Fibroblast of upper back skin (primary cell): ENCODE results near the gene RGS4.
A peak's percentile ranks its signal among the peaks of the same experiment; 100 is the strongest.

Experiments
- DNase-seq: peaks from one replicate; pipeline ENCODE4 v3.0.0-alpha.2; 2013

Gene RGS4

GRCh38 chr1:163069142-163069541, at the start of gene RGS4:
Gene RGS4 (plus strand): TSS chr1:163069361. CDS start chr1:163069485, 124 bp downstream.
- peak; percentile 97 for DNase-seq

GRCh38 chr1:163022129-163022528, 47.0 kb upstream of the RGS4 start:
- no peak for DNase-seq

DNA sequence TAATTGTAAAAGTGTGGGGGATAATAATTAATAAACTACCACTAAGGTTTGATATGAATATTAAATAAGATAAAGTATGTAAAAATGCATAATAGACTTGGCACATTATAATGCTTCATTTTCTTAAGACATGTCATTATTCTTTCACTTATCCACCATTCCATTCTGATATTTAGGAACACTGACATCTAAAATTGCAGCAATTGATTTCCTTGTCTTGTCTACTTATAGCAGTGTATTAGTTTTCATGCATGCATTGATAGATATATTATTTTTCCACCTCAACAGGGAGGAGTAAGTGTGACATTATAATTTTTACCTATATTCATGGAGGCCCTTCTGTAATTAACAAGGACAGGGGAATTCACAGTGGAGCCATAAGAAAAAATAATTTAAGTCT, 41.6 kb upstream of the RGS4 start:
- no peak for DNase-seq

GRCh38 chr1:163029901-163030300, 39.3 kb upstream of the RGS4 start:
- no peak for DNase-seq

DNA sequence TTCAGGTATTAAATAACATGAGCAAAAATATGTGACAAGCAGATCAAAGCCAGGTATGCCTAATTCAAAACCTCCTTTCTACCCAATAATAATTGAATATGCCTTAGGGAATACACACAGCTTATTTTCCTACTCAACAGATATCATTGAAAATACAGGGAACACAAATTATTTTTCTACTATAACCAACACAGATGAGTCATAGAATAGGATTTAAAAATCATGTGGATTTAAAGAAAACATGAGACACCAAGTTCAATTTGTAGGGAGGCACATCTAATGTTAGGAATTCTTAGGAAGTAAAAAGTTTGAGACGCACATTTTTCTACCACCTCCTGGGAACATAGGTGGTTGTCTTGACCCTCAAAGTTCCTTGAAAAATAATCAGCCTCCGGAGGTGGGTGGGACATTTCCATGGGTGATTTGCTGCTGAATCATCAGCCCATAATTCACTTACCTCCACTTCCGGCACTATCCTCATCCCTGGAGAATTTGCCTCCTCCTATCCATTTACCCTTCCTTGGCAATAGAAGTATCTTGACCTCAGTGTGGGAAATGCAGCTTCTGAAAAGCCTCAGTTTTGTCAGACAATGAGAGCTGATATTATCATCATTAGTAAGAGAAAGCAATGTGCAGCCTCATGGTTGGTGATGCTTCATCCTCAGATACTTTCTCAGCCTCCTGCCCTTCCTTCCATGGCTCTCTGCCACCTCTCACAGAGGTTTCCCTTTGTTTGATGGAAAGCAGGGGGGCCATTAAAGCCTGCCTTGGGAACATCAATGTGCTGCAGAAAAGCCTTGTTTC, 33.5 kb upstream of the RGS4 start:
- DNase-seq, result peak; percentile 95

DNA sequence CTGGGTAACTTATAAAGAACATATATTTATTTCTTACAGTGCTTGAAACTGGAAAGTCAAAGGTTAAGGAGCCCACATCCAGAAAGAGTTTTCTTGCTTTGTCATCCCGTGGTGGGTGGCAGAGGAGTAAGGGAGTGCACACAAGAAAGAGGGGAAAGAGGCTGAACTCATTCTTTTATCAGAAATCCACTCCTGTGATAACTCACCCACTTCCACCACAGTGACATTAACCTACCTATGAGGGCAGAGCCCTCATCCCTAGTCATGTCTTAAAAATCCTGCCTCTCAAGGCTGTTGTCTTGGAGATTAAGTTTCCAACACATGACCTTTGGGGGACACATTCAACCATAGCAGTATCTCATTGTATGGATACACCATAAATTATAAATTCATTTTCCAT, 32.5 kb upstream of the RGS4 start:
- DNase-seq, result no peak

DNA sequence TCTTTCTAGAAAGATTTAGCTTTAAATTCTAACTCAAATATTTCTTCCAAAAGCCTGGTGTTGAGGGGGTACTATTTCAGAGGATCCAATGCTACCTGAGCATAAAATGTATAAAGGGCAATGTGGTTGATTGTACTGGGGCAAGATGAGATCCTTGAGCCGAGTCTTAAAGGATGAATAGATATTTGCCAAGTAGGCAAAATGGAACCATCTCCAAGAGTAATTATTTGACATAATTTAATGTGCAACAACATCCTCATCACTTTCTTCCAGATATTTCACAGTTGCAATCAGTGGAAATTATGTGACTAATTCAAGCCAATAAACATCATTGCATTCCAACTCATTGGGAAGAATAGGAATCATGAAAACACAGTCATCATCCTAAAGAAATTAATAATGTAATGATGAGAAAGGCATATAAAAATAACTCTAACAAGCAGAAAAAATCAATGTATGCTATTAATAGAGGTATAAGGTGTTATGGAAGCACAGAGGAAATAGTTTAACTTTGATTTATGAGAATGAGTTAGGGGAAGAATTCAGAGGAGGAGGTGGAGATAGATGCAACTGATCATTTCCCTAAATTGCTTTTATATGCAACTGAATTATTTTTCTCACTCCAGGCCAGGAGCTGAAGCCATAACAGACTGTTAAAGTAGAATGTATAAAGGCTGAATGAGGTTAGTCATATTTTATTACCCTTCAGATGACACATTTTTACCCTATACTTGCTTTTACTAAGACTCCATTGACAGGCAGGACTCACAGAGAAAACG, 30.0 kb upstream of the RGS4 start:
- no peak for DNase-seq

DNA sequence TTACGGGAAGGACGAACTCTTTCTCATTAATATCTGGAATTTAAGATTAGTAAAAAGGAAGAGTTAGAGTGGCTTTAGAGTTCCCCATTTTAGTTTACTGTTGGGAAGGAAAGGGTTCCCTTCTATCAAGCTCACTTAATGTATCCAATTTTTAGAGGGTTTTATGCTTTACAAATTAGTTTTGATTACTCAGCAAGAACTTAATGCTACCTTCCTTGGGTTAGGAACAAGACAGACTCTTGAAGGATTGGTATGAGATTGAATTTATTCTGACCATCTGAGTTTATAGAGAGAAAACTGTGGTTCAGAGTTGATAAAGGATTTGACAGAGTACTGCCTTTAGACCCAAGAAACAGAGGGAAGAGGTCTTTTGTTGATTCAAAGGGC, 29.5 kb upstream of the RGS4 start:
- DNase-seq, result no peak

- DNase-seq, result peak; percentile 21
Measured at GRCh38 chr1:163046071-163046470, 23.1 kb upstream of the RGS4 start.

DNA sequence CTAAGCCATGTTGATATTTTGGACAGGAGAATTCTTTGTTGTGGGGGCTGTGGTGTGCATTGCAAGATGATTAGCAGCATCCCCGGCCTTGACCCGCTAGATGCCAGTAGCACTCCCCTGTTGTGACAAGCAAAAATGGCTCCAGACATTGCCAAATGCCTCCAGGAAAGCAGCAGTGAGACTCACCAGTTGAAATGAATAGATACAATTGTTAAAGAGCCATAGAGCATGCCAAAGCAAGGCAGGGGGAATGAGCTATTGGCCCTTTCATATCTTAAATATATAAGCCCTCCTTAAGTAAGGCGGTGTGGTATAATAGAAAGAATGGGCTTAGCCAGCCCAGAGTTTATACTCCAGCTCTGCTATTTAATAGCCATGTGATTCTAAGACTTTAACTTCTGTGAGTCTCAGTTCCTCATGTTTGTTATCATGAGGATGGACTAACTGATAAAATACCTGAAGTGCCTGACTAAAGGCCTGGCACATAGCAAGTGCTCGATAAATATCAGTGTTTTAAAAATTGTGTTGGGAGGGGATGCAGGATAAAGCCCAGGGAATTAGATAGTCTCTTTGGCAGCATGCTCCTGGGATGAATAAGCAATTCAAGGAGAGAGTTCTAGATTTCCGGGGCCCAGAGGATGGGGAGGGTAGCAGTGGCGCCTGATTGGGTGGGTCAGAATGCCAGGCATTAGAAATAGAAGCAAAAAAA, 21.1 kb upstream of the RGS4 start:
- DNase-seq, result no peak

GRCh38 chr1:163048869-163049268, 20.3 kb upstream of the RGS4 start:
- DNase-seq, result no peak

DNA sequence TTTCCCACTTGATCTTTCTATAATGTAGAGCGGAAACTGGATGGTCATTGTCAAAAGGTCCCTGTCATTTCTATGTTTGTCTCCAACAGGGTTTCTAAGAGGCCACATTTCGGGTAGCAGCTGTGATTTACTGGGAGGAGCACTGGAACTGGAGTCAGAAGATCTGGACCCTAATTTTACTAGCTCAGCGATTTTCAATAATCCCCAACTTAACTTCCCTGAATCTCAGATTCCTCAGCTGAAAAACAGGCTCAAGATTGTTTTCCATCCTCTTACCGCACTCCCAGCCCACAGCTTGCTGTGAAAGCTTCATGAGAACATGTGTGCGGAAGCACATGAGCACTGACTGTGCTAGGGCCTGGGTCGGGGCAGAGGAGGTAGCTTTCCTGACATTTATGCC, 19.9 kb upstream of the RGS4 start:
- no peak for DNase-seq

DNA sequence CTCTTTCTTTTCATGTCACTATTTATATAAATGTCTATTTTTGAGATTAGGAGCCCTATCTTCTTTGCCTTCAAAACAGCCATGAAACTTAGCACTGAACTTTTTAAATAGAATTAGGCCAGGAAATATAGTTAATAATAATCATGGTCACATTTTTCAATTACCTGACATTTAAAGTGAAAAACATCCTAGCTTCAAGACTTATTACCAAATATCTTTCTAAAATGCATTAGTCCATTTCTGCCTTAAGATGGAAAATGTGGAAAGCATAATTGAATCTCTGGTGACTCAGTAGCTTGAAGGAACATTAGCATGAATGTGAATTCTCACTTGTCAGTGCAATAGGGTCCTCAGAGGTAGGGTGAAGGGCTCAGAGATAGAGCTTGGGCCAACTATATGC, 18.7 kb upstream of the RGS4 start:
- DNase-seq, result no peak

DNA sequence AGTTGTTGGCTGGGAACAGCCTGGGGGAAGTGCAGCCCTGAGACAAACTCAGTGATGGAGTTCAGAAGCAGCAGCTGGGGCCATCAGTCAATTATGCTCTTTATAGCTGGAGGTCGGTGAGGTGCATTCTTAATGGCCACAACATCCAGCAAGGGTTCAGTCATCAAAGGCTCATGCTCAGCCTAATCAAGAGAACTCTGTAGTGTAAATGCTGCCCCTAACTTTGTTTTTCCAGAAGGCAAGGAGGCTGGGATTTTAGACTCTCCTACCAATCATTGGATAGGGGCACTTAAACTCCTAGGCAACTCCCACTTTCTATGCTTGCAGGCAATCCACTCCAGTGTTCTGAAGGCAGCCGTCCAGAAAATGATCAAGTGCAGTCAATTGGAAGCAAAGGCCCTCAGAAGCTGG, 15.0 kb upstream of the RGS4 start:
- no peak for DNase-seq

DNA sequence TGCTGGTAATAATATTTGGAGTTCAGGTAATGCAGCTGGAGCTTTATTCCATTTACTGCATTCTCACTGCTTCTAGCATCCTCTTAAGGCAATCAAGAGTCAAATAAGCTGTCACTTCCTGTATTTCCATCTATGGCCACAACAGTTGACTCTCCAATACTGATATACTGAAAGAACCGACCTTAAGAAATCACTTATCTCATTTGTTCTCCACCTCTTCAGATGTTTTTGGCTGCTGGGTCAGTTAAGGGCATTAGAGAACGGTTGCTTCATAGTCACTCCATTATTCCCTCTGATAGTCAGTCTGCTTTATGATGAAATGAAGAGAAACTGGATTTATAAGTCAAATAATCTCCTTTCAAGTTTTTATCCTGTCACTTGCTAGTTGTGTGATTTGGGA, 14.2 kb upstream of the RGS4 start:
- DNase-seq, result no peak

GRCh38 chr1:163055531-163055930, 13.6 kb upstream of the RGS4 start:
- no peak for DNase-seq

GRCh38 chr1:163056831-163057230, 12.3 kb upstream of the RGS4 start:
- DNase-seq, result peak; percentile 46

DNA sequence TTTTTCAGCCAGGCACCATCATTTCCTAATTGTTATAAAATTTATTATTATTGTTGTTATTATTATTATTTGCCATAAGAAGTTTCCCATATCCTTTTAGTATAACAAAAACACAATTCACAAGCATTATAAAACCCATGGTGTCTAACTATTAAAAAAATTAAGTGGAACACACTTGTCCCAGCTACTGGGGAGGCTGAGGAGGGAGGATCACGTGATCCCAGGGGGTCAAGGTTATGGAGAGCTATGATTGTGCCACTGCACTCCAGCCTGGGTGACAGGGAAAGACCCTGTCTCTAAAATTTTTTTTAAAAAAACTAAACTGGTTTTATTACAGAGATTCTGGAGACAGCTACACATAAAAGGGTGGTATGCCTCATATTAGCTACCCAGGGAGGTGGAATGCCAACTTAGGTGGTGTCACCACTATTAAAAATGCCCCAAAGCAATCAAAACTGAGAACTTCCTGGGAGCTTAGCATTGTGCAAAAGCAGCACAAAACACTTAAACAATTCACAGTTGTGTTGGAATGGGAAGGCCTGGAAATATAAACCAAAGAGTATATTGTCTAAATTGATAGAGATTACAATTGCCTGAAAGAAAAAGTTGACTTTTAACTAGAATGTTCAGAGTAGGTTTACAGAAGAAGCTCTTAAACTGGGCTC, 8.7 kb upstream of the RGS4 start:
- DNase-seq, result no peak

DNA sequence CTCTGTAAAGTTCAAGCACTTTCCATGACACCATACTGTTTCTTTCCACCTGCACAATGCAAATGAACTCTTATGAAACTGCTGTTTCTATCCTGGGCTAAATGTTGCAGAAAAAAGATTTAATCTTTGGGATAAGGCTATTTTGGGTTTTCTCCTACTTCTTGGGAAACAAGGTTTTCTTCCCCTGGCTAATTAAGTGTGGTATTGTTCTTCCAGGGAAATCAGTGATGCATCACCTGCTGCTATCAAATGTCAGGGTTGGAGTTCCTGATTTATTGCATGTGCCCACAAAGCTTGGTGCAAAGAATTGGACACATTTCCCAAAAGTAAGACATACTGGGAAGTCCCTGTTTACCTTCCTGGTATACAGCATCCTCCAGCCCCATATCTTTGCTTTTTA, 6.0 kb upstream of the RGS4 start:
- no peak for DNase-seq

GRCh38 chr1:163063610-163064009, 5.6 kb upstream of the RGS4 start:
- no peak for DNase-seq

DNA sequence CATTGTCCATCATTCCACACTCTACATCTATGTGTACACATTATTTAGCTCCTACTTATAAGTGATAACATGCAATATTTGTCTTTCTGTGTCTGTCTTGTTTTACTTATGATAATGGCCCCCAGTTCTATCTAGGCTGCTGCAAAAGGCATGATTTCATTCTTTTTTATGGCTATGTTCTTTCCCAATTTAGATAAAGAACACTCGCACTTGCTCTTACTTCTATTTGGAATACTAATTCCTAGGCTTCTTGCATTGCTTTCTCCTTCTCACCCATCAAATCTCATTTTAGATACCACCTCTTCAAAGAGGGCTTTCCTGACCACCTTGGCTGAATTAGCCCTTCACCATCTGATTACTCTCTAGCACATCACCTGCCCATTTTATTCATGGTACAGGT, 3.0 kb upstream of the RGS4 start:
- DNase-seq, result no peak

GRCh38 chr1:163066686-163067085, 2.5 kb upstream of the RGS4 start:
- DNase-seq, result no peak

DNA sequence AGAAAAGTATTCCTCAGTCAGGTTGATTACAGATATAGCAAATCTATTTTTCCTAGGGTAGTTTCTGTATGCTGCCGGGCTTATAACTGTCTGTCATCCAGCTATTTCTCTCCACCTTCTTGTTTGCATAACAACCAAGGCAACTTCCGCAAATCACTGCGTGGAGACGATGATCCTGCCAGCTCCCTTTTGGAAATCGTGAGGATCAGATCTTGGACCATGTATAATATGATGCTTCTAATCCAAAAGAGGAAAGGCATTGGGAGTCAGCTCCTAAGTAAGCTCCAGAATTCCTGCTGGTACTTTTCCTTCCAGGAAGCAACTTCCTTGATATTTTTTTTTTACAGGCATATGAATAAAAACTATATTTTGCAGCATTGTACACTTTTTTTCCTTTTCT, 445 bp upstream of the RGS4 start:
- DNase-seq, result no peak
